Epithelial cell of proximal tubule (primary cell): ENCODE data around the gene GPC4. TPM values are rescaled to one million over a fixed set of nuclear protein-coding genes. Genes with fewer than 3 reads are reported as not detected.

Experiments
- DNase-seq: peaks from one replicate; pipeline ENCODE4 v3.0.0-alpha.2; 2011; ENCODE audit warnings: low read depth
- H3K4me3 ChIP-seq: 2 replicates; pipeline ENCODE4 v1.5.1; 2011; ENCODE audit warnings: low read depth, mild to moderate bottlenecking, low read length
- total RNA-seq: library from RNA; depleted of rRNA; stranded (reverse); fragments of >200 nt; gene quantifications from 2 replicates; pipeline ENCODE4 v1.2.3, GENCODE V29; 2015
- TF ChIP-seq, protein P1 (sequence below): conservative IDR thresholded peaks from 2 replicates; pipeline ENCODE4 v1.5.1; 2012; ENCODE audit warnings: low read depth, mild to moderate bottlenecking, low read length

GPC4 gene
- total RNA-seq, 1 donor from 2014 or later: 14.2 TPM

DNA sequence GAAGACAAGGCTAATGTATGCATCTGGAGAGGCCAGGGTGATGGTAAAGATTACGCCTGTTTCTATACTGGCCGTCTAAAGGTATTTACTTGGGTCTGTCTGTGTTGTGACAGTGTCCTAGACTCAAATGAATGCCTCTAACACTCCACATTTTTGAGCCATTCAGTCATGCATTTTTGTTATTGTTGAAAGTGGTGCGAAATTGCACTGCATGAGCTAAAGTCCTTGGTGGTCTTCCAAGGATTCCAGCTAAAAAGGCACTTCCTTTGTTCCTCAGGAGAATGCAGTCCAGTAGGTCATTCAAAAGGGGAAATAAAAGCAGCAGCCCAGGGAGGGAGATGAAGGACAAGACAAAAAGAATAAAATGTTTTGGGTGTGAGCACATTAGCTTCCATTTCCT is 3.0 kb downstream of the GPC4 start:
- DNase-seq: no peak
- TF ChIP-seq, protein P1, sequence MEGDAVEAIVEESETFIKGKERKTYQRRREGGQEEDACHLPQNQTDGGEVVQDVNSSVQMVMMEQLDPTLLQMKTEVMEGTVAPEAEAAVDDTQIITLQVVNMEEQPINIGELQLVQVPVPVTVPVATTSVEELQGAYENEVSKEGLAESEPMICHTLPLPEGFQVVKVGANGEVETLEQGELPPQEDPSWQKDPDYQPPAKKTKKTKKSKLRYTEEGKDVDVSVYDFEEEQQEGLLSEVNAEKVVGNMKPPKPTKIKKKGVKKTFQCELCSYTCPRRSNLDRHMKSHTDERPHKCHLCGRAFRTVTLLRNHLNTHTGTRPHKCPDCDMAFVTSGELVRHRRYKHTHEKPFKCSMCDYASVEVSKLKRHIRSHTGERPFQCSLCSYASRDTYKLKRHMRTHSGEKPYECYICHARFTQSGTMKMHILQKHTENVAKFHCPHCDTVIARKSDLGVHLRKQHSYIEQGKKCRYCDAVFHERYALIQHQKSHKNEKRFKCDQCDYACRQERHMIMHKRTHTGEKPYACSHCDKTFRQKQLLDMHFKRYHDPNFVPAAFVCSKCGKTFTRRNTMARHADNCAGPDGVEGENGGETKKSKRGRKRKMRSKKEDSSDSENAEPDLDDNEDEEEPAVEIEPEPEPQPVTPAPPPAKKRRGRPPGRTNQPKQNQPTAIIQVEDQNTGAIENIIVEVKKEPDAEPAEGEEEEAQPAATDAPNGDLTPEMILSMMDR: no peak
- H3K4me3 ChIP-seq: peak overlapping the region; percentile 80

DNA sequence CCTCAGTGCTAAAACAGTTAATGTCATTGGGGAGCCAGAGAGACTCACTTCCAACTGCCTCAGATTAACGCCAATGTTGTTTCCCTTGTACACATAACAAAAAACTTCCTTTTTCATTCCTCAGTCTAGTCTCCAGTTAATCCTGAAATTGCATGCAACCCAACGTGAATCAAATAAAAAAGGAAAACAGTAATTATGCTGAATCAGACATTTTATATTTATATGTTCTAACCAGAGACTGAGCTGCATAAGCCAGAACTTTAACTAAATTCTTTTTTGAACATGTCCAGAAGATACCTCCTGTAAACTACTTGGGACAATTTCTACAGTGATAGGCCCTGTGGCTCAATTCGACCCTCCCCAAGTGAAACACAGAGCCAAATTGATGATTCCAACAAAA is 4.7 kb downstream of the GPC4 start:
- TF ChIP-seq, protein P1: no peak
- no peak overlapping the region for H3K4me3 ChIP-seq
- DNase-seq: no peak

GRCh38 chrX:133405498-133406185 is 9.6 kb downstream of the GPC4 start:
- DNase-seq: no peak
- TF ChIP-seq, protein P1: no peak
- no peak overlapping the region for H3K4me3 ChIP-seq

- no peak for DNase-seq
- TF ChIP-seq, protein P1: no peak
- no peak overlapping the region for H3K4me3 ChIP-seq
These were observed 11.3 kb downstream of the GPC4 start for GRCh38 chrX:133403984-133404383.

DNA sequence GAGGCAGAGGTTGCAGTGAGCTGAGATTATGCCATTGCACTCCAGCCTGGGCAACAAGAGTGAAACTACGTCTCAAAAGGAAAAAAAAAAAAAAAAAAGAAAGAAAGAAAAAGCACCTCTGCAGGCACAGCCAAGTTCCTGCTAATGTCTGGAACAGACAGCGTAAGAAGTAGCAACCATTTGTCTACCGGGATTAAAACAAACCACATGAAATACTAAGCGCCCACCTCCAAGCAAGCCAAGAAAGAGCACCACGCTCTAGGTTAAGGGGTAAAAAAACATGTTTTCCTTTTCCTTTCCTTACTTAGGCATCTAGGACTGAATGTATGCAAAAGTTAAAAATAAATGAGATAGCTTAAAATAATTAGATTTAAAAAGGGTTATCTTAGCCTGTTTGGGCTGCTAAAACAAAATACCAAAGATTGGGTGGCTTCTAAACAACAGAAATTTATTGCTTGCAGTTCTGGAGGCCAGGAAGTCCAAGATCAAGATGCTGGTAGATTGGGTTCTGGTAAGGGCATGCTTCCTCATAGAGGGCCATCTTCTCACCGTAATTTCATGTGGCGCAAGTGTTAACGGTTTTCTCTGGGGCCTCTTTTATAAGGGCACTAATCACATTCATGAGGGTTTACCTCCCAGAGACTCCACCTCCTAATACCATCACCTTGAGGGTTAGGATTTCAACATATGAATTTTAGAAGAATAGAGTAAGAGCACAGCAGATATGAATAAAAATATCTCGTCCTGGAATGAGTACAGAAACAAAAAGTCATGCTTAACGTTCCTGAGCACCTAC is 12.3 kb downstream of the GPC4 start:
- DNase-seq: no peak
- H3K4me3 ChIP-seq: no peak overlapping the region
- TF ChIP-seq, protein P1: no peak

- DNase-seq: no peak
- TF ChIP-seq, protein P1: no peak
- H3K4me3 ChIP-seq: no peak overlapping the region
These were observed 13.2 kb downstream of the GPC4 start for GRCh38 chrX:133402042-133402453.

DNA sequence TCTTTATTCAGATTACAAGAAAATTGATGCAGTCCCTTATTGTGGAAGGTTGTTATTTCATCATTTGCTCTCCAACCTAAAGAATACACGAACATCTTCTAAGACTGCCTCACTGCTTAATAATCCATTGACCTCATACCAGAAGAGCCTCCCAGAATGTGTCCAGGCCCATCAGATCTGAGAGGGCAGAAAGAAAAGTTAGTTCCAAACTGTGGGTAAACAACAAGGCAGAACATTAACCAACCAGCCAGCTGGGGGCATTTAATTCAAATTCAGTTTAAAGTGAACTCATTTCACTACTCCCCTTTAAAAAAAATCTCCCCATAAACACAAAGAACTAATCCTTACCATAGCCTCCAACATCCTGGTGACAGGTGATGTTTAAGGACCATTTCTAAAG is 13.8 kb downstream of the GPC4 start:
- no peak for DNase-seq
- TF ChIP-seq, protein P1: no peak

More for the DNA sequence above, 13.8 kb downstream of the GPC4 start:
- H3K4me3 ChIP-seq: no peak overlapping the region
